ENCODE results near the gene ZNF888.

ZNF888 gene

GRCh38 chr19:52962394-52963246, 39.4 kb upstream of the ZNF888 start, which contains the start of gene ZNF816:
Gene ZNF816 (minus strand): TSS chr19:52962881. CDS start chr19:52956089, 6,792 bp downstream.
- POLR2A ChIA-PET = interaction anchor here (0.6 to 1.3 kb wide), 2 partner anchors 20 to 204 kb away, joined by 4 to 5 read pairs; no protein-coding TSS in a partner anchor
- CTCF ChIA-PET = interaction anchor here (0.5 to 0.6 kb wide), 2 partner anchors 14 to 232 kb away, joined by 3 to 4 read pairs; no protein-coding TSS in a partner anchor
- Histone ChIP-seq H3K36me3 (ENCODE audit: control insufficient read depth in 2 of 2, insufficient read depth in 1 of 2, low read length in 2 of 2) (peaks cover 0 to 13% of the 10 kb centered on the region in 2 experiments; a peak in 1 of 3 replicates), H3K4me3 (ENCODE audit: low read depth, low read length) (peak within 1 kb of the TSS; percentile 76), H3K27ac (ENCODE audit: extremely low read depth, low read depth, low read length) (no peak within 1 kb of the TSS), H3K4me1 (ENCODE audit: control insufficient read depth, insufficient read depth, low read length) (no peaks in the 10 kb centered on the region), H3K9me3 (ENCODE audit: control insufficient read depth, insufficient read depth, low read depth, low read length) (no peaks in the 10 kb centered on the region; the same call in 1 of the 2 replicates)
- TF ChIP-seq ZNF777 (tag by site-specific recombination; IDR thresholded peaks at IDR 0.05; ENCODE audit: borderline replicate concordance) (no peak), SP2 (tag by site-specific recombination; IDR thresholded peaks at IDR 0.05) (peak; percentile 83), ZFHX2 (tag by site-specific recombination; conservative IDR thresholded peaks at IDR 0.05) (peak; percentile 50), HIC1 (tag by site-specific recombination; IDR thresholded peaks at IDR 0.05) (0 out of 2 replicates have a peak, but pooled peaks have one; percentile 60), ZBTB20 (tag by site-specific recombination; IDR thresholded peaks at IDR 0.05) (peak; percentile 63; the same call in 1 of the 2 replicates), KLF8 (tag by site-specific recombination; IDR thresholded peaks at IDR 0.05) (peak; percentile 90), ZBTB11 (tag by site-specific recombination; conservative IDR thresholded peaks at IDR 0.05; ENCODE audit: low read depth) (peak; percentile 88), PATZ1 (tag by site-specific recombination; IDR thresholded peaks at IDR 0.05) (peak; percentile 78), ZBTB26 (tag by site-specific recombination; optimal IDR thresholded peaks at IDR 0.05) (peak; percentile 33), ZNF549 (tag by site-specific recombination; IDR thresholded peaks at IDR 0.05) (no peak), YY1 (tag by site-specific recombination; IDR thresholded peaks at IDR 0.05) (0 out of 2 replicates have a peak, but pooled peaks have one; percentile 22), ZNF366 (tag by site-specific recombination; conservative IDR thresholded peaks at IDR 0.05) (peak; percentile 38; the same call in 1 of the 2 replicates), ZNF335 (tag by site-specific recombination; conservative IDR thresholded peaks at IDR 0.05) (peak; percentile 56; the same call in 1 of the 2 replicates), ZNF600 (tag by site-specific recombination; IDR thresholded peaks at IDR 0.05) (0 out of 2 replicates have a peak, but pooled peaks have one; percentile 21), ZNF518A (tag by site-specific recombination; conservative IDR thresholded peaks at IDR 0.05; ENCODE audit: low read depth) (peak; percentile 64), ZNF677 (tag by site-specific recombination; IDR thresholded peaks at IDR 0.05) (no peak), ZNF324 (tag by site-specific recombination; IDR thresholded peaks at IDR 0.05) (0 out of 2 replicates have a peak, but pooled peaks have one; percentile 42), GLIS1 (tag by site-specific recombination; IDR thresholded peaks at IDR 0.05) (peak; percentile 47), ZBTB17 (tag by site-specific recombination; IDR thresholded peaks at IDR 0.05) (peak; percentile 66), KLF1 (tag by site-specific recombination; IDR thresholded peaks at IDR 0.05) (peak; percentile 90)
